GM19452 (cell line): ENCODE data around the gene EFCAB8.

ENCODE experiments used
- ATAC-seq: cut with Tn5 transposase; IDR thresholded peaks from one replicate; pipeline ENCODE4 v1.9.1; 2021; ENCODE audit not compliant: unreplicated experiment

The EFCAB8 gene

GRCh38 chr20:32908334-32909292 is 49.9 kb downstream of the EFCAB8 start:
- no peak for ATAC-seq

- no peak for ATAC-seq
These were observed 50.7 kb downstream of the EFCAB8 start for GRCh38 chr20:32909451-32909850.

GRCh38 chr20:32909896-32910571 is 51.3 kb downstream of the EFCAB8 start:
- no peak for ATAC-seq

DNA sequence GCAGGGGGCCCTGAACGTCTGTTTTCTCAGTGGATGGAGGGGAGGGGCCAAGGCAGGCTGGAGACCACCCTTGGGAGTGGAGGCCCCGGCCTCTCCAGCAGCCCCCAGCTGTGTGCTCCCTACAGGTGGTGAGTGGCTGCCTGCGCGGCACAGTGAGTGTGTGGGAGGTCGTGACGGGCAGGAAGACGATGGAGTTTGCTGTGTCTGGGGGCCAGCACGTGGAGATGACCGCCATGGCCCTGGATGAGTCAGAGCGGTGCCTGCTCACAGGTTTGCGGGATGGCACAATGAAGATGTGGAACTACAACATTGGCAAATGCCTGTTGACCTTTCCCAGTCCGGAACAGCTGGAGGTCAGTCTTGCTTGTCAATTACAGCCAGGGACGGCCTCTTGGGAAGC is 52.6 kb downstream of the EFCAB8 start:
- no peak for ATAC-seq

DNA sequence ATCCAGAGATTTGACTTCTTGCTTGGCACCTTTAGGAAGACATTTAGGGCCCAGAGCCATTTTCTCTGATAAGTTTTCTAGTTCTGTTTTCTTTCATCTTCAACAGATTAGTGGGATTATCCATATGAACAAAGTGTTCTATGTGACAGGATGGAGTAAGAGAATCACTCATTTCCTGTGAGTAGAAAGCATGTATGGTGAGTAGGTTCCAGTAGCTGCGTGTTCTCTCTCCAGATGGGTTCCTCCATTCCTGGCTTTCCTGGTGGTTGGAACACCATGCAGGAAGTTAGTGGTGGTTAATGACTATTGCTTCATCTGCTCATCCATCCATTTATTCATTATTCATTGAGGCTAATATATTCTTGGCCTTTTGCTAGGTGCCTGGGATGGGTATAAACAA is 54.0 kb downstream of the EFCAB8 start:
- no peak for ATAC-seq

- no peak for ATAC-seq
These were observed 55.3 kb downstream of the EFCAB8 start for GRCh38 chr20:32914031-32914430.

DNA sequence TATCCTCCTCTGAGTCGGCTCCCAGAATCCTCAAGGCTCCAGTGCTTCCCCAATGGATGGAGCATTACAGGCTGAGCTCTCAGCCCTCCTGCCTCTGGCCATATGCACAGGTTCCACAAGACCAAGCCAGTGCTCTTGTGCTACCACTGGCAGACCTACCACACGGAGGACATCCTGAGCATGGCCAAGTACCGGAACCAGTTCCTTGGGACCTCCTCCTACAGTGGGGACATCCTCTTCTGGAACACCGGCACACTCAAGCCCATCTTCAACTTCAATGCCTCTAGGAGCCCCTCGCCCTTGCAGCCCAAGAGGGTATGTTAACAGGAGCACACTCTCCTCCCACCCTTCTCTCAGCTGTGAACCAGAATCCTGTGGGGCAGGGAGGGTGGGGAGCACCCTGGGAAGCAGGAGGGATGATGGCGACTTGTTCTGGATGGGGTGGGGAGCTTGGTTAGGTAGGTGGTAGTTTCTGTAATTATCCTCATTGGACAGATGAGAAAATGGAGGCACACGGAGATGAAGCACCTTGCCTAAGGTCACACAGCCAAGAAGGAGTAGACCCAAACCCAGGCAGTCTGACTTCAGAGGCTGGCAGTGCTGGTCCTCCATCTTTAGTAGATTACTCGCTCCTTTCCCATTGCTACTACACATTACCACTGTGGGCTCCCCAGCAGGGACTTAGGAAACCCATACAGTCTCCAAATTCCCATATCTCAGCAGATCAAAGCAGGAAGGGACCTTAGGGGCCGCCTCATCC is 58.6 kb downstream of the EFCAB8 start:
- ATAC-seq: no peak

GRCh38 chr20:32918296-32918695 is 59.6 kb downstream of the EFCAB8 start:
- no peak for ATAC-seq

GRCh38 chr20:32918751-32919150 is 60.0 kb downstream of the EFCAB8 start:
- no peak for ATAC-seq

GRCh38 chr20:32920066-32920465 is 61.3 kb downstream of the EFCAB8 start:
- ATAC-seq: no peak

DNA sequence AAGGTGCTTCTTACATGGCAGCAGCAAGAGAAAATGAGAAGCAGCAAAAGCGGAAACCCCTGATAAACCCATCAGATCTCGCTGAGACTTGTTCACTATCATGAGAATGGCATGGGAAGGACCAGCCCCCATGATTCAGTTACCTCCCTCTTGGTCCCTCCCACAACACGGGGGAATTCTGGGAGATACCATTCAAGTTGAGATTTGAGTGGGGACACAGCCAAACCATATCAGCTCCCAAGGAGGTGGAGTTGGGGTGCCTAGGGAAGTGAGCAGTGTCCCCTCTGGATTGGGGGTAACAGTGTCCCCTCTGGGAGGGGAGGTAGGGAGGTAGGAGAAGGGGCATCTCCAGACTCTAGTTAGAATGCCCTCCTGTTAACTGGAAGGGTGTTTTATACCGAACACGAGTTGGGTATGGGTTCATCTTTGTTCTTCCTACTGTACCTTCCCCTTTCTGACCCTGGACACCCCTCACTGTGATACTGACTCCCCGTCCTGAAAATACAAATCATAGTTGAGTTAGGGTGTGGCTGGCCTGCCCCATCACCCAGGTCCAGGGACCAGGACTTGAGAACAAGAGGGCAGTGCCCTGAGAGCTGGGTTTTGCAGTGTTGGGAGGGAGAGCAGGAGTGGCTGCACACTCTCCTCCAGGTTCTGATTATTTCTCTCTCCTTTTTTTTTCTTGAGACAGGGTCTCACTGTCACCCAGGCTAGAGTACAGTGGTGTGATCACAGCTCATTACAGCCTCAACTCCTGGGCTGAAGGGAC is 62.0 kb downstream of the EFCAB8 start:
- no peak for ATAC-seq

GRCh38 chr20:32922466-32922865 is 63.7 kb downstream of the EFCAB8 start:
- no peak for ATAC-seq

DNA sequence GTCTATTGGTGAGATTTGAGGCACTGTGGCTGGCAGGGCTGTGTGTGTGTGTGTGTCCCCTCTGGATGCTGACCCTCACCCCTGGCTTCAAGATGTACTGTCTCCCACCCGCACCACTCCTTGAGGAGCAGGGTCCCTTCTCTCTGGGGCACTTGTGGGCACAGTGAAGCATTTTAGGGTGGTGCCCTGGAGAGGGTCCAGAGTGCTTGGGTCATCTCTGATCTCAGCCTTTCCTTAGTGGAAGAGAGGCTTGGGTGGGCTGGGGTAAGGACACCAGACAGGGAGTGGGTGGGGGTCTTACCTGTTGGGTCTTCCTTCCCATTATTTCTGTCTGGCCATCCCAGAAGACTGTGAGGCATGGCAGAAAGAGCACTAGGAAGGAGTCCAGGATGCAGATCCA is 66.1 kb downstream of the EFCAB8 start:
- no peak for ATAC-seq

GRCh38 chr20:32925481-32926196 is 66.9 kb downstream of the EFCAB8 start:
- ATAC-seq: no peak

DNA sequence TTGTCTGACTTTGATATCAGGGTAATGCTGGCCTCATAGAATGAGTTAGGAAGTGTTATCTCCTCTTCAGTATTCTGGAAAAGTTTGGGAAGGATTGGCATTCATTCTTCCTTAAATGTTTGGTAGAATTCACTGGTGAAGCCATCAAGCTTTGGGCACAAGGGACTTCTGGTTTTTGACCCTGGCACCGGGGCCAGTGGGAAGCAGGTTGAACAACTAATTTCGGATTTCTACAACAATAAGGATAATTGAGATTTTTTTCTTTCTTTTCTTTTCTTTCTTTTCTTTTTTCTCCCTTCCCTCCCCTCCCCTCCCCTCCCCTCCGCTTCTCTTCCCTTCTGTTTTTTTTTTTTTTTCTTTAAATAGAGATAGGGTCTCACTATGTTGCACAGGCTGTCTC is 70.4 kb downstream of the EFCAB8 start:
- no peak for ATAC-seq

DNA sequence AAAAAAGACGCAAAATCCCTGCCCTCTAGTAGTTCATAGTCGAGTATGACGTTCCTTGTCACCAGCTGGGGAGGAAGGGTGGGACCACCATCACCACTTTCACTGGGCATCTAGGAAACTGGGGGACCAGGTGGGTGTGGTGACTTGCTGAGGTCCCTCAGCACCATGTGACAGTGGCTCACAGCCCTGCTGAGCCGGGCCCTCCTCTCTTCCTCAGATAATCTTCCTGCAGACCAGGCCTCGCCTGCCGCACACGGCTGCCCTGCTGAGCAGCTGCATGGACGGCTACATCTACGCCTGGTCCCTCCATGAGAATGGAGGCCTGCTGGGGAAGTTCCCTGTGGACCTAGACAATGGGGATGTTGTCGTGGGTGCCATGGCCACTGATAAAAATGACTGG is 71.5 kb downstream of the EFCAB8 start:
- no peak for ATAC-seq

DNA sequence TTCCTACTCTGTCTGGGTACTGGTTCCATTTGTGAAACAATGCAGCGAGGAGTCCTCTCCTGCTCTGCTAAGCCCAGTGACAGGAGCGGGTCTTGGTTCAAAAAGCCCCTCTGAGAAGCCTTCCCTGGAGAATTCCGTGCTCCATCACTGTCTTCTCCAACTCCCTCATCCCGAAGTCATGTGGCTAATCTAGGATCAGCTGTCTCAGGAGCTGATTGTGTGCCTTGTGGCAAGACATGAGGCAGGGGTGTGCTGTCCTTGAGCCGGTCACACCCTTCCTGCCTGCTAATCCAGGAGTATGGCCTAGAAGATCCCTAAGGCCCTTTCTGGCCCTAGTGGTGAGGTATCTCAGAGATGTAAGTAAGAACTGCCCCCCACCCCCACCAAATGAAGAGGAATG is 72.0 kb downstream of the EFCAB8 start:
- no peak for ATAC-seq

DNA sequence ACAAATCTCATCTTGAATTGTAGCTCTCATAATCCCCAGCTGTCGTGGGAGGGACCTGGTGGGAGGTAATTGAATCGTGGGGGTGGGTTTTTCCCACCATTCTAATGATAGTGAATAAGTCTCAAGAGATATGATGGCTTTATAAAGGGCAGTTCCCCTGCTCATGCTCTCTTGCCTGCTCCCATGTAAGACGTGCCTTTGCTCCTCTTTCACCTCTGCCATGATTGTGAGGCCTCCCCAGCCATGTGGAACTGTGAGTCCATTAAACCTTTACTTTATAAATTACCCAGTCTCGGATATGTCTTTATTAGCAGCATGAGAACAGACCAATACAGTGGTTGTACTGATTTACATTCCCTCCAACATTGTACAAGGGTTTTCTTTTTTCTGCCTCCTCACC is 75.9 kb downstream of the EFCAB8 start:
- ATAC-seq: no peak

- no peak for ATAC-seq
These were observed 82.6 kb downstream of the EFCAB8 start for GRCh38 chr20:32941155-32941885.
